ENCODE results near the gene LMOD2.
A peak's percentile ranks its signal among the peaks of the same experiment; 100 is the strongest.
"Not testable (repeated sequence)": the region's sequence is repeated elsewhere in the genome, so short reads cannot be mapped to it uniquely, and the experiment has no call there.

Gene LMOD2

GRCh38 chr7:123628829-123629228 lies 26.8 kb upstream of the LMOD2 start:
- TF ChIP-seq, protein P1, sequence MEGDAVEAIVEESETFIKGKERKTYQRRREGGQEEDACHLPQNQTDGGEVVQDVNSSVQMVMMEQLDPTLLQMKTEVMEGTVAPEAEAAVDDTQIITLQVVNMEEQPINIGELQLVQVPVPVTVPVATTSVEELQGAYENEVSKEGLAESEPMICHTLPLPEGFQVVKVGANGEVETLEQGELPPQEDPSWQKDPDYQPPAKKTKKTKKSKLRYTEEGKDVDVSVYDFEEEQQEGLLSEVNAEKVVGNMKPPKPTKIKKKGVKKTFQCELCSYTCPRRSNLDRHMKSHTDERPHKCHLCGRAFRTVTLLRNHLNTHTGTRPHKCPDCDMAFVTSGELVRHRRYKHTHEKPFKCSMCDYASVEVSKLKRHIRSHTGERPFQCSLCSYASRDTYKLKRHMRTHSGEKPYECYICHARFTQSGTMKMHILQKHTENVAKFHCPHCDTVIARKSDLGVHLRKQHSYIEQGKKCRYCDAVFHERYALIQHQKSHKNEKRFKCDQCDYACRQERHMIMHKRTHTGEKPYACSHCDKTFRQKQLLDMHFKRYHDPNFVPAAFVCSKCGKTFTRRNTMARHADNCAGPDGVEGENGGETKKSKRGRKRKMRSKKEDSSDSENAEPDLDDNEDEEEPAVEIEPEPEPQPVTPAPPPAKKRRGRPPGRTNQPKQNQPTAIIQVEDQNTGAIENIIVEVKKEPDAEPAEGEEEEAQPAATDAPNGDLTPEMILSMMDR (IDR thresholded peaks at IDR 0.05; ENCODE audit: low read depth, low read length, missing control alignments) = no peak
- no peak for DNase-seq (ENCODE audit: low read depth)
- H3K4me3 ChIP-seq (ENCODE audit: low read depth, low read length) = no peak overlapping the region
- in situ Hi-C loops (cut with HindIII; ENCODE audit: low sequenced_read_pairs) = no loop called here

DNA sequence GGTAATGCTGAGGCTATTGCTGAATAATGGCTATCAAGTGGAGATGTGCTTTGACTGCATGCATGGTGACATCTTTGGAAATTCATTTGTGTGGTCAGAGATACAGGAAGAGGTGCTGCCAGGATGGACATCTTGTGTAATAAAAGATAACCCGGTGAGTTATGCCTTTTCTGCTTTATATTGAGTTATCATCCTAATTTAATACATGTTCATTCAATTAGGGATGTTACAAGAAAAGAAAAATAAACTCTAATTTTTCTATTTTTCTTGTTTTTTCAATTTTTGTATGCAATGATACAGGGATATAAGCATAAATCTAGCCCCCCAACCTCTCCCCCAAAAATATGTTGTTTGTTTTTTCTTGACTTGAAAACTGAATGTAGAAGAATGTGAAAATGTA lies 26.4 kb upstream of the LMOD2 start:
- H3K4me3 ChIP-seq (ENCODE audit: low read depth, low read length) = no peak overlapping the region
- DNase-seq (ENCODE audit: low read depth) = no peak
- TF ChIP-seq, protein P1 (IDR thresholded peaks at IDR 0.05; ENCODE audit: low read depth, low read length, missing control alignments) = no peak
- in situ Hi-C loops (cut with HindIII; ENCODE audit: low sequenced_read_pairs) = no loop called here

DNA sequence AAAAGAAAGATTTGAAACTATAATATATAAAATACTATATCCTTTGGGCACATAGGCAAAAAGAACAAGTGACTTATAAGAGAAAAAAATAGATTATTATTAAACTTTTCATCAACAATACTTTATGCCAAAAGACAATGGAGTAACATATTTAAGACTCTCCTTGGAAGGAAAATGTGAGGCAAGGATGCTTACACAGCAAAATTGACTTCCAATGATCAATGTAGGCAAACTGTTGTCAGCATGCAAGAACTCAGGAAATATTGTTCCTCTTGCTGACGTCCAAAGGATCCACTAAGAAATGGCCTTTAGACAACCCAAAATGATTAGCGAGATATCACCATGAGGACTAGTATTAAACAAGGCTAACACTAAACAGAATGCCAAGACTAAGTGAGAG lies 22.9 kb upstream of the LMOD2 start:
- no peak for DNase-seq (ENCODE audit: low read depth)
- in situ Hi-C loops (cut with HindIII; ENCODE audit: low sequenced_read_pairs) = no loop called here
- TF ChIP-seq, protein P1 (IDR thresholded peaks at IDR 0.05; ENCODE audit: low read depth, low read length, missing control alignments) = no peak
- no peak overlapping the region for H3K4me3 ChIP-seq (ENCODE audit: low read depth, low read length)

DNA sequence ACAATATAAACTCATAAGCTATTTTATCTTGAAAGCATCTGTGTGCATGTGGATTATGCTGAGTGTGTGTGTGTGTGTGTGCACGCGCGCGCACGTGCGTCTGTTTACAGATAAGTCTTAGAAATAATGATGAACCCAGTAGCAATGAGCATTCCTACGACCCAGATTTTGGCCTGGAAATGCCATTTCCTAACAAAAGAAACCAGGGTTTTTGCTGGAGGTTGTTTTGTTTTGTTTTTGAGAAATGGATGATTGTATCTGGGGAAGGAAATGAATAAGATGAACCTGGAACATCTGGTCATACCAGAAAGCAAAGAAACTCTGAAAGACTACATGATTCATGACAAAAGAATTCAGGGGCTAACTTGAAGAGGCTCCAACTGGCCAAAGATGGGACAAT lies 22.1 kb upstream of the LMOD2 start:
- in situ Hi-C loops (cut with HindIII; ENCODE audit: low sequenced_read_pairs) = no loop called here
- TF ChIP-seq, protein P1 (IDR thresholded peaks at IDR 0.05; ENCODE audit: low read depth, low read length, missing control alignments) = no peak
- H3K4me3 ChIP-seq (ENCODE audit: low read depth, low read length) = no peak overlapping the region
- peak; percentile 60 for DNase-seq (ENCODE audit: low read depth)

- in situ Hi-C loops (cut with HindIII; ENCODE audit: low sequenced_read_pairs); H3K4me3 ChIP-seq (ENCODE audit: low read depth, low read length); DNase-seq (ENCODE audit: low read depth): not testable (repeated sequence)
Measured at GRCh38 chr7:123634011-123634573, 21.6 kb upstream of the LMOD2 start.

DNA sequence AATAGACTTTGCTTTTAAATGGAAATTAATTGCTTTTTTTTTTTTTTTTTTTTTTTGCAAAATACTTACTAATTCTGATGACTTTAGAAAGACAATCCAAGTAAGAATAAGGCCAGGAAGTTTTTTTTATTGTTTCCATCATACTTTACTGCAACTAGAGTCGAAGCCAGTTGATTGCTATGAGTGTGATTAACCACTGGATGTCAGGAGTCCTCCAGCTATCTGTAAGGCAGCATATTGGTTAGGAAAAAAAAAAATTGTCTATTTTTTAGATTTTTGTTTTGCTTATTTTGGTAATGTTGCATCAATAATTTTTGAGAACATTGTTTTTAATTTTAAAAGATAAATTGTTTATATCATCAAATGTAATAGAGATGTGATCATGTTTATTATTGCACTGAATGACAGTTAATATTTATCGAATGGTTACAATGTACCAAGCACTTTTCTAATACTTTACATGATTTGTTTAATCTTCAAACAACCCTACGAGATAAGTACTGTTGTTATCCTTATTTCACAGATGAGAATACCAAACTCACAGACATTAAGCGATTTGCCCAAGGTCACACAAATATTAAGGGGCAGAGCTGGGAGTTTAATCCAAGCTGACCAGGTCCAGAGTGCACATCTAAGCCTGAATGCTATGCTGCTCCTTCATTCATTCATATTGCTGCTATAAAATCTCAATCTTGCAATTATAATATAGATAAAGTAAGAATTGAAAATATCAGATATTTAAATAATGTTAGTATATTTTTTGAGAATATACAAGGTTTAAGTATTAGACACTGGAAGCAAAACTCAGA lies 19.9 kb upstream of the LMOD2 start:
- no peak overlapping the region for H3K4me3 ChIP-seq (ENCODE audit: low read depth, low read length)
- in situ Hi-C loops (cut with HindIII; ENCODE audit: low sequenced_read_pairs) = no loop called here
- DNase-seq (ENCODE audit: low read depth) = peak; percentile 28
- TF ChIP-seq, protein P1 (IDR thresholded peaks at IDR 0.05; ENCODE audit: low read depth, low read length, missing control alignments) = peak; percentile 72

GRCh38 chr7:123637203-123637602 lies 18.5 kb upstream of the LMOD2 start:
- DNase-seq (ENCODE audit: low read depth) = no peak
- TF ChIP-seq, protein P1 (IDR thresholded peaks at IDR 0.05; ENCODE audit: low read depth, low read length, missing control alignments) = peak; percentile 6
- H3K4me3 ChIP-seq (ENCODE audit: low read depth, low read length) = no peak overlapping the region
- in situ Hi-C loops (cut with HindIII; ENCODE audit: low sequenced_read_pairs) = no loop called here

All from astrocyte of the cerebellum (primary cell).